PC-3 (cell line): ENCODE results near the gene PPM1E. TPM values are rescaled to one million over a fixed set of nuclear protein-coding genes. Genes with fewer than 3 reads are reported as not detected.

Experiments used
- ATAC-seq: fragments of 200-7000 bp; cut with Tn5 transposase; 2 replicates; pipeline ENCODE4 v1.9.1; 2020; ENCODE audit warnings: mild to moderate bottlenecking, moderate library complexity
- BruUV-seq: library from RNA; stranded (reverse); fragments of 400-500 nt; replicated peaks from 2 replicates; lab custom pipeline; 2021; lab: Mats Ljungman, UMichigan
- CTCF ChIA-PET: fragments of 300-600 bp; sonication (Branson Sonifier 250); formaldehyde crosslinking; loops from one replicate; lab custom pipeline; 2022; ENCODE audit warnings: antibody characterized with exemption; lab: Charles Lee
- POLR2A ChIA-PET: fragments of 300-600 bp; sonication (Branson Sonifier 250); formaldehyde crosslinking; loops from one replicate; lab custom pipeline; 2022; ENCODE audit warnings: antibody characterized with exemption; ENCODE audit not compliant: unreplicated experiment; lab: Charles Lee
- DNase-seq: peaks from one replicate; pipeline ENCODE4 v3.0.0-alpha.2; 2015
- H2AFZ ChIP-seq: fragments of 300-600 bp; sonication (generic); 2 replicates; pipeline ENCODE4 v1.6.0; 2016; ENCODE audit warnings: antibody characterized with exemption, low read length
- H3F3A ChIP-seq: fragments of 300-600 bp; sonication (generic); one replicate; pipeline ENCODE4 v1.6.0; 2017; ENCODE audit warnings: antibody characterized with exemption, low read length, control low read depth, mild to moderate bottlenecking; ENCODE audit not compliant: unreplicated experiment
- H3K27ac ChIP-seq: fragments of 300-600 bp; sonication (generic); 2 replicates; pipeline ENCODE4 v1.5.1; 2016; ENCODE audit warnings: mild to moderate bottlenecking, low read length
- H3K27me3 ChIP-seq: fragments of 300-600 bp; sonication (generic); 2 replicates; pipeline ENCODE4 v1.6.1; 2016; ENCODE audit warnings: low read length, mixed read lengths
- H3K36me3 ChIP-seq: fragments of 300-600 bp; sonication (generic); 2 replicates; pipeline ENCODE4 v1.6.1; 2016; ENCODE audit warnings: low read depth, mixed run types, low read length, mixed read lengths
- H3K4me1 ChIP-seq: fragments of 300-600 bp; sonication (generic); 2 replicates; pipeline ENCODE4 v1.5.1; 2016; ENCODE audit warnings: low read length; ENCODE audit not compliant: insufficient read depth
- H3K4me2 ChIP-seq: fragments of 300-600 bp; sonication (generic); 2 replicates; pipeline ENCODE4 v1.6.0; 2016; ENCODE audit warnings: low read length
- H3K4me3 ChIP-seq: fragments of 300-600 bp; sonication (generic); 2 replicates; pipeline ENCODE4 v1.5.1; 2016; ENCODE audit warnings: mild to moderate bottlenecking, low read length, mixed read lengths
- H3K79me2 ChIP-seq: fragments of 300-600 bp; sonication (generic); 2 replicates; pipeline ENCODE4 v1.6.1; 2017; ENCODE audit warnings: low read length, mixed read lengths
- H3K9ac ChIP-seq: fragments of 300-600 bp; sonication (generic); 2 replicates; pipeline ENCODE4 v1.6.0; 2016; ENCODE audit warnings: mild to moderate bottlenecking, low read length
- H3K9me2 ChIP-seq: fragments of 300-600 bp; sonication (generic); replicated peaks from 2 replicates; pipeline ENCODE4 v1.6.1; 2016; ENCODE audit warnings: mixed run types, low read length, mixed read lengths
- H3K9me3 ChIP-seq: fragments of 300-600 bp; sonication (generic); 2 replicates; pipeline ENCODE4 v1.6.1; 2016; ENCODE audit warnings: low read length, mixed read lengths
- H4K20me1 ChIP-seq: fragments of 300-600 bp; sonication (generic); 2 replicates; pipeline ENCODE4 v1.6.1; 2016; ENCODE audit warnings: low read length, mixed read lengths
- CTCF ChIP-seq: fragments of 300-600 bp; sonication (generic); conservative IDR thresholded peaks from 2 replicates; pipeline ENCODE4 v1.5.1; 2017; ENCODE audit warnings: antibody characterized with exemption, low read depth, mild to moderate bottlenecking, low read length
- EZH2 ChIP-seq: fragments of 300-600 bp; sonication (generic); IDR thresholded peaks from one replicate; pipeline ENCODE4 v1.6.1; 2017; ENCODE audit warnings: antibody characterized with exemption, mild to moderate bottlenecking, low read length; ENCODE audit not compliant: unreplicated experiment
- EZH2phosphoT487 ChIP-seq: fragments of 300-600 bp; sonication (generic); IDR thresholded peaks from 2 replicates; pipeline ENCODE4 v1.6.1; 2018; ENCODE audit warnings: mild to moderate bottlenecking, antibody characterized with exemption, low read length, borderline replicate concordance
- intact Hi-C: fragments of 100-400 bp; cut with micrococcal nuclease; formaldehyde crosslinking; loops from 2 replicates; pipeline ENCODE4 v1.9.0; 2023
- total RNA-seq: library from RNA; depleted of rRNA; stranded (reverse); fragments of >200 nt; gene quantifications from 2 replicates; pipeline ENCODE4 v1.2.3, GENCODE V29; 2014

The PPM1E gene
- total RNA-seq, 1 experiment from 2014 or later: not detected

DNA sequence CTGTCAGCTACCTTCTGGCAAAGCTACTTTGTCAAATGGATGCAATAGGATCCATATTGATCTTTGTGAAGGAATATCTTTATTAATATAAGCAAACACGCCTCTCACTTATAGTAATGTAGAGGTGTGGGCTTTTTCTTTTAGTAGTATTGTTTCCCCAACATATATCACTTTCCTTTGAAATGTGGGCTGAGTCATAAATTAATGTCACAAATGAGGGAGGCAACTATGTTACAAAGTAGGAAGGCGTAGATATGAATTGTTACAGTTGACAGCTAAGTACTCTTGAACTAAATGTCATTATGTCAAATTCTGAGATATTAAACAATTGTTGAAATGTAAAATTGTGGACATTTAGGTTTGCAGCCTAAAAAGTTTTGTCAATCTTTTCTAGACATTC, 2.6 kb upstream of the PPM1E start:
- peaks cover 11% of the 10 kb centered on the region; the same call in 1 of the 2 replicates for H3K4me1 ChIP-seq
- no peak overlapping the region for H3K27ac ChIP-seq
- no peak overlapping the region for H3K4me2 ChIP-seq
- BruUV-seq: no TSS peak
- no peak overlapping the region for H2AFZ ChIP-seq
- H3K9me3 ChIP-seq: no peaks in the 10 kb centered on the region
- no peaks in the 10 kb centered on the region for H3K9me2 ChIP-seq
- no peaks in the 10 kb centered on the region for H3K79me2 ChIP-seq
- intact Hi-C loops: no loop called here
- no peaks in the 10 kb centered on the region for H3K36me3 ChIP-seq
- H3K9ac ChIP-seq: no peak overlapping the region
- H4K20me1 ChIP-seq: no peaks in the 10 kb centered on the region
- peaks cover 57% of the 10 kb centered on the region for H3K27me3 ChIP-seq
- TF ChIP-seq CTCF: no peak
- H3K4me3 ChIP-seq: no peak overlapping the region
- POLR2A ChIA-PET: interaction anchor here (0.5 kb wide), 1 partner anchor 44 kb away, joined by 3 read pairs; no protein-coding TSS in a partner anchor
- DNase-seq: no peak
- no peak for ATAC-seq
- H3F3A ChIP-seq: no peaks in the 10 kb centered on the region
- CTCF ChIA-PET: no interaction called here

- H3K79me2 ChIP-seq: no peaks in the 10 kb centered on the region
- DNase-seq (no peak), ATAC-seq (no peak; the same call in 1 of the 2 replicates)
- H3K4me3 ChIP-seq: peak overlapping the region; percentile 66; the same call in 1 of the 2 replicates
- H3K27ac ChIP-seq: no peak overlapping the region
- H3F3A ChIP-seq: no peaks in the 10 kb centered on the region
- POLR2A ChIA-PET: no interaction called here
- no peak overlapping the region for H3K9ac ChIP-seq
- H3K9me2 ChIP-seq: no peaks in the 10 kb centered on the region
- CTCF ChIA-PET: no interaction called here
- no peaks in the 10 kb centered on the region for H4K20me1 ChIP-seq
- BruUV-seq: no TSS peak
- H3K9me3 ChIP-seq: no peaks in the 10 kb centered on the region
- peaks cover 11% of the 10 kb centered on the region; the same call in 1 of the 2 replicates for H3K4me1 ChIP-seq
- intact Hi-C loops: no loop called here
- TF ChIP-seq CTCF (no peak), EZH2phosphoT487 (no peak)
- H3K36me3 ChIP-seq: no peaks in the 10 kb centered on the region
- peak overlapping the region; percentile 87; the same call in 1 of the 2 replicates for H3K4me2 ChIP-seq
- 0 out of 2 replicates have a peak overlapping the region, but pooled peaks have one; percentile 75 for H2AFZ ChIP-seq
- H3K27me3 ChIP-seq: peaks cover 78% of the 10 kb centered on the region
Measured at GRCh38 chr17:58755269-58755576, 431 bp upstream of the PPM1E start.

DNA sequence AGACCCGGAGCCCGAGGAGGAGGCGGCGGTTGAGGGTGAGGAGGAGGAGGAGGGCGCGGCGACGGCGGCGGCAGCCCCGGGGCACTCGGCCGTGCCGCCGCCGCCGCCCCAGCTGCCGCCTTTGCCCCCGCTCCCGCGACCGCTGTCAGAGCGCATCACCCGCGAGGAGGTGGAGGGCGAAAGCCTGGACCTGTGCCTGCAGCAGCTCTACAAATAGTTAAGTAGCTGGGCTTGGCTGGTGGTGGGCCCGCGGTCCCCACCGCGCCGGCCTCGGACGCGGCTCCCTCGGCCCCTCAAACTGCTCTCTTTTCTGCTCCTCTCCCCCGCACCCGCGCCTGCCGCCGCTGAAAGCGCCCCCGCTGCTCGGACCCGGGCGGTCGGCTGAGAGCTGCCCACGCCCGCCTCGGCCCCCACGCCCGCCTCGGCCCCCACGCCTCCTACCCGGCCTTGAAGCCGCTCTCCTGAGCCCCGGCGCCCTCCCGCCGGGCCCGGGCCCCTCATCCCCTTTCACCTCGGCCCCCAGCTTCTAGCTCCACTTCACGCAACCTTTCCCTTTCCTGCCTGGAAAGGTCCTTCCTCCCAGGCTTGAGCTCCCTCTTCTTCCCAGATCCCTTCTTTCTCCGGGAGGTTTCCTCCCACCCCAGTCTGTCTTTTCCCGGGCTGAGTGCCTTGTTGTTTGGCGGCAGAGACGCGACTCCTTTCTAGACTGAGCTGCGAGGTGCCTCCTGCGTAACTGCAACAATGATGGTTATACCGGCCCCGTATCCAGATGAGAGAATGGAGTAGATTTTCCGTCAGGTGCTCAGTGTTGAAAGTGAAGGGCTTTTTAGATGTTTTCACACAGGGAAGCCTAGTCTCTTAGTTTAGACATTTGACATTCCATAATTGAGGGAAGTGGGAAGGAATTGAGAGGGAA, 850 bp downstream of the PPM1E start:
- H3K9ac ChIP-seq: no peak overlapping the region
- ChIA-PET CTCF (no interaction called here), POLR2A (no interaction called here)
- no peak for DNase-seq
- no peaks in the 10 kb centered on the region for H4K20me1 ChIP-seq
- intact Hi-C loops: no loop called here
- peak overlapping the region; percentile 87 for H3K4me2 ChIP-seq
- peak overlapping the region; percentile 66 for H3K4me3 ChIP-seq
- H3K4me1 ChIP-seq: peaks cover 11% of the 10 kb centered on the region; the same call in 1 of the 2 replicates
- H3K9me3 ChIP-seq: no peaks in the 10 kb centered on the region
- H3F3A ChIP-seq: no peaks in the 10 kb centered on the region
- no peaks in the 10 kb centered on the region for H3K9me2 ChIP-seq
- no peak overlapping the region for H3K27ac ChIP-seq
- BruUV-seq: no TSS peak
- peak overlapping the region; percentile 75; the same call in 1 of the 2 replicates for H2AFZ ChIP-seq
- TF ChIP-seq EZH2 (peak; percentile 99), CTCF (no peak), EZH2phosphoT487 (peak; percentile 86)
- peaks cover 85% of the 10 kb centered on the region for H3K27me3 ChIP-seq
- ATAC-seq: peak; percentile 54
- no peaks in the 10 kb centered on the region for H3K79me2 ChIP-seq
- no peaks in the 10 kb centered on the region for H3K36me3 ChIP-seq
